ENCODE data around the gene BEAN1. TPM values are rescaled to one million over a fixed set of nuclear protein-coding genes. Genes with fewer than 3 reads are reported as not detected.
"Not testable (repeated sequence)": the region's sequence is repeated elsewhere in the genome, so short reads cannot be mapped to it uniquely, and the experiment has no call there.

BEAN1 gene
- total and polyA plus RNA-seq, 5 donors from 2014 or later = 0.07 to 0.17 TPM; not detected in 3

DNA sequence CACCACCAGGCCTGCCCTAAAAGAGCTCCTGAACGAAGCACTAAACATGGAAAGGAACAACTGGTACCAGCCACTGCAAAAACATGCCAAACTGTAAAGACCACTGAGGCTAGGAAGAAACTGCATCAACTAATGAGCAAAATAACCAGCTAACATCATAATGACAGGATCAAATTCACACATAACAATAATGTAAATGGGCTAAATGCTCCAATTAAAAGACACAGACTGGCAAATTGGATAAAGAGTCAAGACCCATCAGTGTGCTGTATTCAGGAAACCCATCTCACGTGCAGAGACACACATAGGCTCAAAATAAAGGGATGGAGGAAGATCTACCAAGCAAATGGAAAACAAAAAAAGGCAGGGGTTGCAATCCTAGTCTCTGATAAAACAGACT, 70.8 kb downstream of the BEAN1 start:
- H3K27me3 ChIP-seq (ENCODE audit: control insufficient read depth, insufficient read depth, low read length); H3K4me1 ChIP-seq (ENCODE audit: control insufficient read depth, insufficient read depth, low read length, poor library complexity, severe bottlenecking); H3K27ac Mint-ChIP-seq; H3K4me3 Mint-ChIP-seq; DNase-seq; H3K27ac ChIP-seq (ENCODE audit: insufficient read depth, low read length, poor library complexity, severe bottlenecking); ATAC-seq (ENCODE audit: low read depth in 2 of 2); H3K9me3 ChIP-seq (ENCODE audit: control insufficient read depth in 2 of 2, low read length in 2 of 2); H3K4me1 Mint-ChIP-seq; H3K9me3 Mint-ChIP-seq; H3K4me3 ChIP-seq (ENCODE audit: low read depth, low read length); H3K36me3 ChIP-seq (ENCODE audit: control insufficient read depth, insufficient read depth, low read length); H3K36me3 Mint-ChIP-seq; H3K27me3 Mint-ChIP-seq: not testable (repeated sequence)

DNA sequence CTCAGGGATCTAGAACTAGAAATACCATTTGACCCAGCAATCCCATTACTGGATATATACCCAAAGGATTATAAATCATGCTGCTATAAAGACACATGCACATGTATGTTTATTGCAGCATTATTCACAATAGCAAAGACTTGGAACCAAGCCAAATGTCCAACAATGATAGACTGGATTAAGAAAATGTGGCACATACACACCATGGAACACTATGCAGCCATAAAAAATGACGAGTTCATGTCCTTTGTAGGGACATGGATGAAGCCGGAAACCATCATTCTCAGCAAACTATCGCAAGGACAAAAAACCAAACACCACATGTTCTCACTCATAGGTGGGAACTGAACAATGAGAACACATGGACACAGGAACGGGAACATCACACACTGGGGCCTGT, 74.5 kb downstream of the BEAN1 start:
- not testable (repeated sequence) for H3K27ac Mint-ChIP-seq; H3K9me3 ChIP-seq (ENCODE audit: control insufficient read depth in 2 of 2, low read length in 2 of 2); H3K36me3 ChIP-seq (ENCODE audit: control insufficient read depth, insufficient read depth, low read length); H3K9me3 Mint-ChIP-seq; H3K27ac ChIP-seq (ENCODE audit: insufficient read depth, low read length, poor library complexity, severe bottlenecking); H3K4me1 ChIP-seq (ENCODE audit: control insufficient read depth, insufficient read depth, low read length, poor library complexity, severe bottlenecking); H3K27me3 Mint-ChIP-seq; DNase-seq; H3K36me3 Mint-ChIP-seq; H3K4me3 ChIP-seq (ENCODE audit: low read depth, low read length); H3K4me3 Mint-ChIP-seq; ATAC-seq (ENCODE audit: low read depth in 2 of 2); H3K27me3 ChIP-seq (ENCODE audit: control insufficient read depth, insufficient read depth, low read length)
- H3K4me1 Mint-ChIP-seq = peaks cover 0 to 14% (median 2%) of the 10 kb centered on the region in 4 donors

DNA sequence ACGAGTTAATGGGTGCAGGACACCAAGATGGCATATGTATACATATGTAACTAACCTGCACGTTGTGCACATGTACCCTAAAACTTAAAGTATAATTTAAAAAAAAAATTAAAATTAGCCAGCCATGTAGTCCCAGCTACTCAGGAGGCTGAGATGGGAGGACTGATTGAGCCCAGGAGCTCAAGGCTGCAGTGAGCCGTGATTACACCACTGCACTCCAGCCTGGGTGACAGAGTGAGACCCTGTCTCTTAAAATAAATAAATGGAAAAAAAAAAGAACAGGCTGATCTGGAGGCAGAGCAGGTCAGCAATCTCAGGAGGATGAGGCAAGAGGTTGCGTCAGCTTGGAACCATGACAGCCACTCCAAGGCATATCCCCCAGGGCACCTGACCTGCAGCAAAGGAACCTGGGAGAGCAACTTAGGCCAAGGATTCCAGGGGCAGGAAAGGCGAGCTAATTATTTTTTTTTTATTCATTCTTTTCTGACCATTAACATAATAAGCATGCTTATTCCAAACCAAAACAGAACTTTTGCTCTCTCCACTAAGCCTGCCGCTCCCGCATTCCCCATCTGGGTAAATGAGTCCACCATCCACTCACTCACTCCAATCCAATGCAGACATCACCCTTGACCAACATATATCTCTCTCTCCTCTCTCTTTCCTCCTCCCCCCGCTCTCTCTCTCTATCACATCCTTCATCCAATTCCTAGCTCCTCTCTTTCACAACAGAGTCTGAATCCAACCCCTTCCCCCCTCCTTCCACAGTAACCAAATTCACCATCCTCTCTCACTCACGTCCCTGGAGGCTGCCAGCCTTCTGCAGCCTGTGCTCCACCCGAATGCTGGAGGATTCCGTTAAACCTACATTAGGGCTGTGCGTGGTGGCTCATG, 75.2 kb downstream of the BEAN1 start:
- Mint-ChIP-seq H3K4me1 (peaks cover 0 to 14% (median 2%) of the 10 kb centered on the region in 4 donors), H3K27ac (peak overlapping the region in 1 of 3 donors; percentile 52), H3K27me3 (no peaks in the 10 kb centered on the region), H3K9me3 (peaks cover 0 to 1% (median 0%) of the 10 kb centered on the region in 7 donors), H3K36me3 (no peaks in the 10 kb centered on the region), H3K4me3 (no peak overlapping the region)
- no peak overlapping the region for H3K27ac ChIP-seq (ENCODE audit: insufficient read depth, low read length, poor library complexity, severe bottlenecking)
- ATAC-seq (ENCODE audit: low read depth in 2 of 2) = no peak
- H3K27me3 ChIP-seq (ENCODE audit: control insufficient read depth, insufficient read depth, low read length) = no peaks in the 10 kb centered on the region
- no peak overlapping the region for H3K4me3 ChIP-seq (ENCODE audit: low read depth, low read length)
- no peaks in the 10 kb centered on the region for H3K4me1 ChIP-seq (ENCODE audit: control insufficient read depth, insufficient read depth, low read length, poor library complexity, severe bottlenecking)
- H3K9me3 ChIP-seq (ENCODE audit: control insufficient read depth in 2 of 2, low read length in 2 of 2) = no peaks in the 10 kb centered on the region
- H3K36me3 ChIP-seq (ENCODE audit: control insufficient read depth, insufficient read depth, low read length) = no peaks in the 10 kb centered on the region
- no peak for DNase-seq

DNA sequence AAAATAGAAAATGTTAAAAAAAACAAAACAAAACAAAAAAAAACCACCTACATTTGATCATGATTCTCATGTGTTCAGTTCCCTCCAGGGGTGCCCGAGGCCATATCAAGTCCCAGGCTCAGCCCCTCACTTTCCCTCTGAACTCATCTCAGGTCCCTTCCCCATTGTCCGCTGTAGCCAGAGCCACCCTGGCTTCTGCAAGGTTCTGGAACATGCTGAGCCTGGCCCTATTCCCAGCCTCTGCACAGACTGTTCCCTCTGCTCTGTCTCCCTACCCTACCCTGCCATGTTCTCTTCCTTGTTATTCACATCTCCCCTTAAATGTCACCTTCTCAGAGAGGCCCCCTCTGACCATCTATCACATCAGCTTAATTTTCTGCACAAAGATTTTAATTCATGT, 75.9 kb downstream of the BEAN1 start:
- no peaks in the 10 kb centered on the region for H3K27me3 Mint-ChIP-seq
- H3K9me3 Mint-ChIP-seq = peaks cover 0 to 1% (median 0%) of the 10 kb centered on the region in 7 donors
- peaks cover 0 to 18% (median 4%) of the 10 kb centered on the region in 4 donors for H3K4me1 Mint-ChIP-seq
- H3K36me3 ChIP-seq (ENCODE audit: control insufficient read depth, insufficient read depth, low read length) = no peaks in the 10 kb centered on the region
- peak overlapping the region in 1 of 3 donors; percentile 52 for H3K27ac Mint-ChIP-seq
- H3K27me3 ChIP-seq (ENCODE audit: control insufficient read depth, insufficient read depth, low read length) = no peaks in the 10 kb centered on the region
- H3K36me3 Mint-ChIP-seq = no peaks in the 10 kb centered on the region
- H3K4me1 ChIP-seq (ENCODE audit: control insufficient read depth, insufficient read depth, low read length, poor library complexity, severe bottlenecking) = no peaks in the 10 kb centered on the region
- no peak overlapping the region for H3K4me3 ChIP-seq (ENCODE audit: low read depth, low read length)
- H3K27ac ChIP-seq (ENCODE audit: insufficient read depth, low read length, poor library complexity, severe bottlenecking) = no peak overlapping the region
- no peaks in the 10 kb centered on the region for H3K9me3 ChIP-seq (ENCODE audit: control insufficient read depth in 2 of 2, low read length in 2 of 2)
- H3K4me3 Mint-ChIP-seq = no peak overlapping the region
- DNase-seq (no peak), ATAC-seq (ENCODE audit: low read depth in 2 of 2) (no peak)

DNA sequence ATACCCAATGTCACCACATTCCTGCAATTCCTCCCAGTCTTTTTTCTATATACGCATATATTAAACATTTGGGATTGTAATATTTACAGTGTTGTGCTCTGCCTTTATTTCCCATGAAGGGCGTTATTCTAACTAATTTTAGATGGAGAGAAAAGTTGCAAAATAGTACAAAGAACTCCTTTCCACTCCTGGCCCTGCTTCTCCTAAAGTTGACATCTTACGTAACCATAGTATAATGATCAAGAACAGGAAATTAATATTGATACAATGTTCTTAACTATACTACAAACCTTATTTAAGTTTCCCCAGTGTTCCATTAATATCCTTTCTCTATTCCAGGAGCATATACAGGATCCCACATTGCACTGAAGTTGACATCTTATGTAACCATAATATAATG, 76.5 kb downstream of the BEAN1 start:
- H3K36me3 ChIP-seq (ENCODE audit: control insufficient read depth, insufficient read depth, low read length) = no peaks in the 10 kb centered on the region
- ATAC-seq (ENCODE audit: low read depth in 2 of 2) (no peak), DNase-seq (no peak)
- no peak overlapping the region for H3K27ac ChIP-seq (ENCODE audit: insufficient read depth, low read length, poor library complexity, severe bottlenecking)
- Mint-ChIP-seq H3K4me3 (no peak overlapping the region), H3K9me3 (peaks cover 0 to 1% (median 0%) of the 10 kb centered on the region in 7 donors), H3K27ac (peak overlapping the region in 1 of 3 donors; percentile 44), H3K27me3 (no peaks in the 10 kb centered on the region), H3K4me1 (peaks cover 2 to 19% (median 4%) of the 10 kb centered on the region in 4 donors), H3K36me3 (no peaks in the 10 kb centered on the region)
- H3K27me3 ChIP-seq (ENCODE audit: control insufficient read depth, insufficient read depth, low read length) = no peaks in the 10 kb centered on the region
- H3K9me3 ChIP-seq (ENCODE audit: control insufficient read depth in 2 of 2, low read length in 2 of 2) = no peaks in the 10 kb centered on the region
- H3K4me1 ChIP-seq (ENCODE audit: control insufficient read depth, insufficient read depth, low read length, poor library complexity, severe bottlenecking) = no peaks in the 10 kb centered on the region
- no peak overlapping the region for H3K4me3 ChIP-seq (ENCODE audit: low read depth, low read length)

DNA sequence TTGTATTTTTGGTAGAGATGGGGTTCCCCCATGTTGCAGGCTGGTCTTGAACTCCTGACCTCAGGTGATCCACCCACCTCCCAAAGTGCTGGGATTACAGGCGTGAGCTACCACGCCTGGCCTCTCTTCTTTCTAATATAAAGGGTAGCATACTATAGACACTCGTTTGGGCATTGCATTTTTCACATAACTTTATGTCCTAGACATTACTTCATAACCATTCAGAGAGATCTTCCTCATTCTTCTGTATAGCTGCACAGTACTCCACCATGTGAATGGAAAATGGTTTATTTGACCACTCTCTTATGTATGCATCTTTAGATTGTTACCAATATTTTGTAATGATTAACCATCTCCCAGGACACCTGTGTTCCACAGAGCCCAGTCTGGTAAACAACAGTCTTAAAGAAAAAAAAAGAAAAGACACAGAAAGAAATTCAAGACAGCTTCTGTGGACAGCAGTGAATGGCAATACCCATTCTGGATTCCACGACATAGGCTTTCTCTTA, 80.7 kb downstream of the BEAN1 start:
- H3K4me3 ChIP-seq (ENCODE audit: low read depth, low read length) = no peak overlapping the region
- H3K36me3 Mint-ChIP-seq = no peaks in the 10 kb centered on the region

DNA sequence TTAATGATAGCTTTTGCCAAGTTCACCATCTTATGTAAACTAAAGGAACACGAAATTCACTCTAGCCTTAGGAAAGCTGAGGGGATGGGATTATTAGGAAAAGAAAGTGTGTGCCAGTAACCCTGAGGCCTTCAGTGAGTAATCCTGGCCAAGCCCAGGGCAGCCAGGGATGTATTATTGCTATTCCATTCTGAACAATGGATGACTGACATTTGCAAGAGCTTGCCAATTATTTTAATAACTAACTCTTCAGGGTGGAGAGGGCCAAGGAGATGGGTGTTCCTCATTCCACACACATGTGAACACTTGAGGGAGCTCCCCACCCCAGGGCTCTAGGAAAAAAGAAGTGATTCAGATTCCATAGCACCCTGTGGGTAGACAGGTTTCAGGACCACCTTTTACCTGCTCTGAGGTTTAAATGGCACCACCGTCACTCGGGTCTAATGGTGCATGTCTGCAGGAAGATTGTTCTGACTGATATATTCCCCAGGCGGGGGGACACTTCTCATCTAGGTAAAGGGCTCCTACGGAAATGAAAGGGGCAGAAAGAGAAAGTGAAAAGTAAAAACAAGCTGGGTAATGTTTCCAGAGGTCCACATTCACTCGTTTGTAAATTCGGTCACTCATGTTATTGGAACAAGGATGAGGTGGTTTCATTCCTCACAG, 81.3 kb downstream of the BEAN1 start:
- Histone ChIP-seq H3K27me3 (ENCODE audit: control insufficient read depth, insufficient read depth, low read length) (no peaks in the 10 kb centered on the region), H3K36me3 (ENCODE audit: control insufficient read depth, insufficient read depth, low read length) (no peaks in the 10 kb centered on the region), H3K9me3 (ENCODE audit: control insufficient read depth in 2 of 2, low read length in 2 of 2) (no peaks in the 10 kb centered on the region), H3K4me1 (ENCODE audit: control insufficient read depth, insufficient read depth, low read length, poor library complexity, severe bottlenecking) (no peaks in the 10 kb centered on the region), H3K4me3 (ENCODE audit: low read depth, low read length) (no peak overlapping the region), H3K27ac (ENCODE audit: insufficient read depth, low read length, poor library complexity, severe bottlenecking) (no peak overlapping the region)
- ATAC-seq (ENCODE audit: low read depth in 2 of 2) (no peak), DNase-seq (no peak)
- Mint-ChIP-seq H3K27me3 (no peaks in the 10 kb centered on the region), H3K36me3 (no peaks in the 10 kb centered on the region), H3K4me1 (peaks cover 5 to 26% (median 10%) of the 10 kb centered on the region in 4 donors), H3K4me3 (no peak overlapping the region), H3K27ac (peak overlapping the region in 2 of 3 donors; percentile 12 to 42), H3K9me3 (no peaks in the 10 kb centered on the region)

More for the DNA sequence above, 80.7 kb downstream of the BEAN1 start:
- H3K9me3 ChIP-seq (ENCODE audit: control insufficient read depth in 2 of 2, low read length in 2 of 2) = no peaks in the 10 kb centered on the region
- no peak overlapping the region for H3K27ac ChIP-seq (ENCODE audit: insufficient read depth, low read length, poor library complexity, severe bottlenecking)
- H3K4me1 ChIP-seq (ENCODE audit: control insufficient read depth, insufficient read depth, low read length, poor library complexity, severe bottlenecking) = no peaks in the 10 kb centered on the region
- H3K36me3 ChIP-seq (ENCODE audit: control insufficient read depth, insufficient read depth, low read length) = no peaks in the 10 kb centered on the region
- H3K27ac Mint-ChIP-seq = no peak overlapping the region
- no peaks in the 10 kb centered on the region for H3K27me3 ChIP-seq (ENCODE audit: control insufficient read depth, insufficient read depth, low read length)
- ATAC-seq (ENCODE audit: low read depth in 2 of 2) = no peak
- no peaks in the 10 kb centered on the region for H3K9me3 Mint-ChIP-seq
- DNase-seq = no peak
- H3K27me3 Mint-ChIP-seq = no peaks in the 10 kb centered on the region
- no peak overlapping the region for H3K4me3 Mint-ChIP-seq
- H3K4me1 Mint-ChIP-seq = peaks cover 5 to 27% (median 9%) of the 10 kb centered on the region in 4 donors
